K562 (cell line): Measurements from ENCODE around the gene CCDC97. TPM values are rescaled to one million over a fixed set of nuclear protein-coding genes. Genes with fewer than 3 reads are reported as not detected.

Experiments used
- ARID4B ChIP-seq: sonication (generic); formaldehyde crosslinking; IDR thresholded peaks from 2 replicates; pipeline ENCODE4 v1.8.0; 2022; ENCODE audit warnings: mild to moderate bottlenecking, missing genetic modification reagents
- C11orf30 ChIP-seq: fragments of 450-650 bp; IDR thresholded peaks from 2 replicates; pipeline ENCODE4 v1.6.1; 2016; ENCODE audit warnings: low read depth, mild to moderate bottlenecking
- CTBP1 ChIP-seq: fragments of 450-650 bp; IDR thresholded peaks from 2 replicates; pipeline ENCODE4 v1.6.1; 2016; ENCODE audit warnings: borderline replicate concordance
- MAFG ChIP-seq: fragments of 450-650 bp; conservative IDR thresholded peaks from 2 replicates; pipeline ENCODE4 v1.6.1; 2016; ENCODE audit warnings: missing genetic modification characterization, missing compliant biosample characterization
- NCOA2 ChIP-seq, 2 experiments: fragments of 450-650 bp; IDR thresholded peaks; 2 replicates each; pipeline ENCODE4 v1.6.1; 2018; ENCODE audit warnings: mild to moderate bottlenecking in 2 of 2, moderate library complexity in 1 of 2; ENCODE audit not compliant: partially characterized antibody in 2 of 2
- POU5F1 ChIP-seq: fragments of 150-350 bp; IDR thresholded peaks from 2 replicates; pipeline ENCODE4 v1.6.1; 2014; ENCODE audit warnings: borderline replicate concordance, low read length, low read depth, mild to moderate bottlenecking; ENCODE audit not compliant: partially characterized antibody
- TBL1XR1 ChIP-seq, 2 experiments: IDR thresholded peaks; 2 replicates each; pipeline ENCODE4 v1.6.1; 2012; ENCODE audit warnings: improper control_type of control experiment in 2 of 2, low read length in 2 of 2, mild to moderate bottlenecking in 1 of 2
- TCF3 ChIP-seq: sonication (generic); formaldehyde crosslinking; IDR thresholded peaks from 2 replicates; pipeline ENCODE4 v1.4.0; 2020; ENCODE audit warnings: mild to moderate bottlenecking, missing genetic modification reagents
- TCF7L2 ChIP-seq: fragments of 150-350 bp; IDR thresholded peaks from 2 replicates; pipeline ENCODE4 v1.6.1; 2016; ENCODE audit warnings: low read depth, mild to moderate bottlenecking, low read length, moderate library complexity
- TEAD4 ChIP-seq, 2 experiments: sonication (generic) in 1 of 2; formaldehyde crosslinking in 1 of 2; IDR thresholded peaks; 2 replicates each; pipeline versions ENCODE4 v1.6.1 to v1.8.0; 2012 to 2022; ENCODE audit warnings: borderline replicate concordance in 1 of 2, inconsistent platforms in 1 of 2, low read length in 1 of 2, mild to moderate bottlenecking in 1 of 2, missing genetic modification reagents in 1 of 2
- XRCC5 ChIP-seq: fragments of 200-400 bp; formaldehyde crosslinking; IDR thresholded peaks from 2 replicates; pipeline ENCODE4 v1.6.1; 2017; ENCODE audit warnings: low read depth, mild to moderate bottlenecking, low read length
- ZFP36 ChIP-seq: fragments of 150-350 bp; IDR thresholded peaks from 2 replicates; pipeline ENCODE4 v1.6.1; 2018; ENCODE audit warnings: low read length, low read depth; ENCODE audit not compliant: partially characterized antibody
- ZKSCAN1 ChIP-seq: fragments of 150-350 bp; IDR thresholded peaks from 2 replicates; pipeline ENCODE4 v1.6.1; 2016; ENCODE audit warnings: low read depth, low read length
- ZMIZ1 ChIP-seq, 2 experiments: fragments of 150-350 bp in 1 of 2; IDR thresholded peaks; 2 replicates each; pipeline ENCODE4 v1.6.1; 2012 to 2016; ENCODE audit warnings: low read depth in 2 of 2, low read length in 2 of 2, mild to moderate bottlenecking in 1 of 2, moderate library complexity in 1 of 2
- ZNF589 ChIP-seq: fragments of 200-800 bp; sonication (Bioruptor generic); IDR thresholded peaks from 2 replicates; pipeline ENCODE4 v1.6.1; 2016; ENCODE audit warnings: low read depth, missing genetic modification characterization, missing compliant biosample characterization
- polyA plus RNA-seq, 8 experiments: library from polyadenylated mRNA; depleted of rRNA in 4 of 8; stranded (reverse) in 5 of 8; unstranded in 3 of 8; fragments of >200 nt; fragmentation: Nextera tagmentation in 2 of 8; fragmentation: Illumina TruSeq in 1 of 8; extraction: Ambion mirVana in 2 of 8; extraction: Trizol in 1 of 8; gene quantifications; 2 replicates each; pipeline versions ENCODE4 v1.2.1 to v1.2.3, GENCODE V29; 2011 to 2014; ENCODE audit warnings: inconsistent platforms in 1 of 8, missing spikeins in 1 of 8
- total RNA-seq, 7 experiments: library from RNA; depleted of rRNA in 6 of 7; stranded (reverse); fragments of >200 nt in 6 of 7; fragmentation: Illumina TruSeq in 2 of 7; extraction: Trizol in 2 of 7; gene quantifications; 2 replicates each; pipeline versions ENCODE4 v1.2.1 to v1.2.3, GENCODE V29; 2011 to 2021; ENCODE audit warnings: low replicate concordance in 1 of 7
- TF ChIP-seq, protein P1 (sequence below): fragments of 150-350 bp; IDR thresholded peaks from 2 replicates; pipeline ENCODE4 v1.6.1; 2014; ENCODE audit warnings: low read depth, mild to moderate bottlenecking, low read length, borderline replicate concordance

The CCDC97 gene
- total and polyA plus RNA-seq, 9 of the 15 experiments (the other 6 are each of a cell fraction or from before 2014, with no cell fraction given): 0.60 to 16.5 (median 7.0) TPM

GRCh38 chr19:41367848-41368301, 57.9 kb downstream of the CCDC97 start (continued):
- 0 out of 2 replicates have a peak, but pooled peaks have one; percentile 19 for TF ChIP-seq ARID4B (CRISPR knock-in tag)
- TF ChIP-seq TCF7L2: no peak
- TF ChIP-seq ZNF589 (CRISPR knock-in tag): peak; percentile 86
- peak; percentile 81 for TF ChIP-seq C11orf30
- peak; percentile 82 for TF ChIP-seq TEAD4 (IDR thresholded peaks at IDR 0.05; ENCODE audit: low read length)
- no peak for TF ChIP-seq TEAD4 (CRISPR knock-in tag; IDR thresholded peaks at IDR 0.05; ENCODE audit: borderline replicate concordance)
- peak; percentile 79 for TF ChIP-seq MAFG (tag)
- 0 out of 4 replicates have a peak, but pooled peaks of 1 of the 2 experiments have one; percentile 30 for TF ChIP-seq ZMIZ1 (IDR thresholded peaks at IDR 0.05; ENCODE audit: low read depth in 2 of 2, low read length in 2 of 2)
- TF ChIP-seq ZFP36: no peak
- TF ChIP-seq CTBP1: peak; percentile 57; the same call in 1 of the 2 replicates
- TF ChIP-seq TBL1XR1 (IDR thresholded peaks at IDR 0.05; ENCODE audit: low read length in 2 of 2): peak in 1 of 2 experiments; percentile 72; a peak in 2 of 4 replicates
- no peak for TF ChIP-seq XRCC5
- TF ChIP-seq TCF3 (CRISPR knock-in tag): peak; percentile 22; the same call in 1 of the 2 replicates
- TF ChIP-seq NCOA2 (IDR thresholded peaks at IDR 0.05; ENCODE audit: partially characterized antibody in 2 of 2): no peak
- no peak for TF ChIP-seq POU5F1
- TF ChIP-seq, protein P1, sequence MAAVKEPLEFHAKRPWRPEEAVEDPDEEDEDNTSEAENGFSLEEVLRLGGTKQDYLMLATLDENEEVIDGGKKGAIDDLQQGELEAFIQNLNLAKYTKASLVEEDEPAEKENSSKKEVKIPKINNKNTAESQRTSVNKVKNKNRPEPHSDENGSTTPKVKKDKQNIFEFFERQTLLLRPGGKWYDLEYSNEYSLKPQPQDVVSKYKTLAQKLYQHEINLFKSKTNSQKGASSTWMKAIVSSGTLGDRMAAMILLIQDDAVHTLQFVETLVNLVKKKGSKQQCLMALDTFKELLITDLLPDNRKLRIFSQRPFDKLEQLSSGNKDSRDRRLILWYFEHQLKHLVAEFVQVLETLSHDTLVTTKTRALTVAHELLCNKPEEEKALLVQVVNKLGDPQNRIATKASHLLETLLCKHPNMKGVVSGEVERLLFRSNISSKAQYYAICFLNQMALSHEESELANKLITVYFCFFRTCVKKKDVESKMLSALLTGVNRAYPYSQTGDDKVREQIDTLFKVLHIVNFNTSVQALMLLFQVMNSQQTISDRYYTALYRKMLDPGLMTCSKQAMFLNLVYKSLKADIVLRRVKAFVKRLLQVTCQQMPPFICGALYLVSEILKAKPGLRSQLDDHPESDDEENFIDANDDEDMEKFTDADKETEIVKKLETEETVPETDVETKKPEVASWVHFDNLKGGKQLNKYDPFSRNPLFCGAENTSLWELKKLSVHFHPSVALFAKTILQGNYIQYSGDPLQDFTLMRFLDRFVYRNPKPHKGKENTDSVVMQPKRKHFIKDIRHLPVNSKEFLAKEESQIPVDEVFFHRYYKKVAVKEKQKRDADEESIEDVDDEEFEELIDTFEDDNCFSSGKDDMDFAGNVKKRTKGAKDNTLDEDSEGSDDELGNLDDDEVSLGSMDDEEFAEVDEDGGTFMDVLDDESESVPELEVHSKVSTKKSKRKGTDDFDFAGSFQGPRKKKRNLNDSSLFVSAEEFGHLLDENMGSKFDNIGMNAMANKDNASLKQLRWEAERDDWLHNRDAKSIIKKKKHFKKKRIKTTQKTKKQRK: no peak
- peak; percentile 12; the same call in 1 of the 2 replicates for TF ChIP-seq ZKSCAN1
